ENCODE measurements around the gene CTIF. TPM values are rescaled to one million over a fixed set of nuclear protein-coding genes. Genes with fewer than 3 reads are reported as not detected.

CTIF gene
- total and polyA plus RNA-seq, 2 experiments from 2014 or later, result 8.6 to 14.4 TPM

DNA sequence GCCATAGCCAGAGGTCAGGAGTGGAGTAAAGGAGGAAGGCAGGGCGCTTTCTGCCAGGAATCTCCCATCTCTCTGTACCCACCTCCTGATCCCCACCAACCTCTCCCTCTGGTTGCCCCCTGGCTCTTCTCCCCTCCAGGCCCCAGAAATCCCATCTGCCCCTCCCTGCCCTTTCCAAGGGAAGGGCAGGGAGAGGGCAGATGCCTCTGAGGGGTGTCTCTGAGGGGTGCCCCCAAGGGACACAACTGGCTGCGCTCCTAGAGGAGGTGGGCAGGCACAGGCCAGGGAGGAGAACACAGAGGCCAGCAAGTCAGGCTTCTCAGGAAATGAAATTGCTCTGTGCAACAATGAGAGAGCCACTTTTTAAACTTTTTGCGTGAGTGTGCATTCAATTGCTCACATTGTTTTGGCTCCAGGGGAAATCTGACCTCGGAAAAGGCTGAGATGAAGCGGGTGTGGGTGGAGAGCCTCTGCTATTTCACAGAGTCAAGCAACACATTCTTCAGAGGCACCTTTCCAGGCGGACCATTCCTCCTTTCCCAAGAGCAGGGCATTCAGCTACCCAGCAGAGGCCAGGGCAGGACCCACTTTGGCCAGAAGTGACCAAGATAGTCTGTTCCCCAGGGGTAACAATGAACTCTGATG, 286.4 kb downstream of the CTIF start:
- peaks cover 7% of the 10 kb centered on the region; the same call in 2 of the 3 replicates for H3K36me3 Mint-ChIP-seq (ENCODE audit: low read depth)
- H3K9me3 Mint-ChIP-seq, result peaks cover 8% of the 10 kb centered on the region; the same call in 2 of the 3 replicates
- peaks cover 32% of the 10 kb centered on the region for H3K4me1 ChIP-seq (ENCODE audit: insufficient read depth)
- peaks cover 44% of the 10 kb centered on the region for H3K4me1 Mint-ChIP-seq
- peak overlapping the region; percentile 29; the same call in 1 of the 2 replicates for H3K27ac Mint-ChIP-seq
- 0 out of 2 replicates have a peak, but pooled peaks cover 2% of the 10 kb centered on the region for H4K20me1 ChIP-seq (replicated peaks; ENCODE audit: insufficient read depth)
- no peaks in the 10 kb centered on the region for H3K79me2 ChIP-seq (replicated peaks; ENCODE audit: insufficient read depth)
- no peak for TF ChIP-seq POLR2AphosphoS5 (IDR thresholded peaks at IDR 0.05; ENCODE audit: low read depth)
- no peak for TF ChIP-seq ZNF331 (CRISPR knock-in tag; IDR thresholded peaks at IDR 0.05; ENCODE audit: low read depth)
- TF ChIP-seq, protein P1, sequence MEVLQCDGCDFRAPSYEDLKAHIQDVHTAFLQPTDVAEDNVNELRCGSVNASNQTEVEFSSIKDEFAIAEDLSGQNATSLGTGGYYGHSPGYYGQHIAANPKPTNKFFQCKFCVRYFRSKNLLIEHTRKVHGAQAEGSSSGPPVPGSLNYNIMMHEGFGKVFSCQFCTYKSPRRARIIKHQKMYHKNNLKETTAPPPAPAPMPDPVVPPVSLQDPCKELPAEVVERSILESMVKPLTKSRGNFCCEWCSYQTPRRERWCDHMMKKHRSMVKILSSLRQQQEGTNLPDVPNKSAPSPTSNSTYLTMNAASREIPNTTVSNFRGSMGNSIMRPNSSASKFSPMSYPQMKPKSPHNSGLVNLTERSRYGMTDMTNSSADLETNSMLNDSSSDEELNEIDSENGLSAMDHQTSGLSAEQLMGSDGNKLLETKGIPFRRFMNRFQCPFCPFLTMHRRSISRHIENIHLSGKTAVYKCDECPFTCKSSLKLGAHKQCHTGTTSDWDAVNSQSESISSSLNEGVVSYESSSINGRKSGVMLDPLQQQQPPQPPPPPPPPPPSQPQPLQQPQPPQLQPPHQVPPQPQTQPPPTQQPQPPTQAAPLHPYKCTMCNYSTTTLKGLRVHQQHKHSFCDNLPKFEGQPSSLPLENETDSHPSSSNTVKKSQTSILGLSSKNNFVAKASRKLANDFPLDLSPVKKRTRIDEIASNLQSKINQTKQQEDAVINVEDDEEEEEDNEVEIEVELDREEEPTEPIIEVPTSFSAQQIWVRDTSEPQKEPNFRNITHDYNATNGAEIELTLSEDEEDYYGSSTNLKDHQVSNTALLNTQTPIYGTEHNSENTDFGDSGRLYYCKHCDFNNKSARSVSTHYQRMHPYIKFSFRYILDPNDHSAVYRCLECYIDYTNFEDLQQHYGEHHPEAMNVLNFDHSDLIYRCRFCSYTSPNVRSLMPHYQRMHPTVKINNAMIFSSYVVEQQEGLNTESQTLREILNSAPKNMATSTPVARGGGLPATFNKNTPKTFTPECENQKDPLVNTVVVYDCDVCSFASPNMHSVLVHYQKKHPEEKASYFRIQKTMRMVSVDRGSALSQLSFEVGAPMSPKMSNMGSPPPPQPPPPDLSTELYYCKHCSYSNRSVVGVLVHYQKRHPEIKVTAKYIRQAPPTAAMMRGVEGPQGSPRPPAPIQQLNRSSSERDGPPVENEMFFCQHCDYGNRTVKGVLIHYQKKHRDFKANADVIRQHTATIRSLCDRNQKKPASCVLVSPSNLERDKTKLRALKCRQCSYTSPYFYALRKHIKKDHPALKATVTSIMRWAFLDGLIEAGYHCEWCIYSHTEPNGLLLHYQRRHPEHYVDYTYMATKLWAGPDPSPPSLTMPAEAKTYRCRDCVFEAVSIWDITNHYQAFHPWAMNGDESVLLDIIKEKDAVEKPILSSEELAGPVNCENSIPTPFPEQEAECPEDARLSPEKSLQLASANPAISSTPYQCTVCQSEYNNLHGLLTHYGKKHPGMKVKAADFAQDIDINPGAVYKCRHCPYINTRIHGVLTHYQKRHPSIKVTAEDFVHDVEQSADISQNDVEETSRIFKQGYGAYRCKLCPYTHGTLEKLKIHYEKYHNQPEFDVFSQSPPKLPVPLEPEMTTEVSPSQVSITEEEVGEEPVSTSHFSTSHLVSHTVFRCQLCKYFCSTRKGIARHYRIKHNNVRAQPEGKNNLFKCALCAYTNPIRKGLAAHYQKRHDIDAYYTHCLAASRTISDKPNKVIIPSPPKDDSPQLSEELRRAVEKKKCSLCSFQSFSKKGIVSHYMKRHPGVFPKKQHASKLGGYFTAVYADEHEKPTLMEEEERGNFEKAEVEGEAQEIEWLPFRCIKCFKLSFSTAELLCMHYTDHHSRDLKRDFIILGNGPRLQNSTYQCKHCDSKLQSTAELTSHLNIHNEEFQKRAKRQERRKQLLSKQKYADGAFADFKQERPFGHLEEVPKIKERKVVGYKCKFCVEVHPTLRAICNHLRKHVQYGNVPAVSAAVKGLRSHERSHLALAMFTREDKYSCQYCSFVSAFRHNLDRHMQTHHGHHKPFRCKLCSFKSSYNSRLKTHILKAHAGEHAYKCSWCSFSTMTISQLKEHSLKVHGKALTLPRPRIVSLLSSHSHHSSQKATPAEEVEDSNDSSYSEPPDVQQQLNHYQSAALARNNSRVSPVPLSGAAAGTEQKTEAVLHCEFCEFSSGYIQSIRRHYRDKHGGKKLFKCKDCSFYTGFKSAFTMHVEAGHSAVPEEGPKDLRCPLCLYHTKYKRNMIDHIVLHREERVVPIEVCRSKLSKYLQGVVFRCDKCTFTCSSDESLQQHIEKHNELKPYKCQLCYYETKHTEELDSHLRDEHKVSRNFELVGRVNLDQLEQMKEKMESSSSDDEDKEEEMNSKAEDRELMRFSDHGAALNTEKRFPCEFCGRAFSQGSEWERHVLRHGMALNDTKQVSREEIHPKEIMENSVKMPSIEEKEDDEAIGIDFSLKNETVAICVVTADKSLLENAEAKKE (CRISPR knock-in tag; IDR thresholded peaks at IDR 0.05), result no peak
- no peak for TF ChIP-seq STAT1 (IDR thresholded peaks at IDR 0.05; ENCODE audit: unreplicated experiment)
- TF ChIP-seq NANOG (IDR thresholded peaks at IDR 0.05; ENCODE audit: borderline replicate concordance), result no peak
- TF ChIP-seq, protein P2, sequence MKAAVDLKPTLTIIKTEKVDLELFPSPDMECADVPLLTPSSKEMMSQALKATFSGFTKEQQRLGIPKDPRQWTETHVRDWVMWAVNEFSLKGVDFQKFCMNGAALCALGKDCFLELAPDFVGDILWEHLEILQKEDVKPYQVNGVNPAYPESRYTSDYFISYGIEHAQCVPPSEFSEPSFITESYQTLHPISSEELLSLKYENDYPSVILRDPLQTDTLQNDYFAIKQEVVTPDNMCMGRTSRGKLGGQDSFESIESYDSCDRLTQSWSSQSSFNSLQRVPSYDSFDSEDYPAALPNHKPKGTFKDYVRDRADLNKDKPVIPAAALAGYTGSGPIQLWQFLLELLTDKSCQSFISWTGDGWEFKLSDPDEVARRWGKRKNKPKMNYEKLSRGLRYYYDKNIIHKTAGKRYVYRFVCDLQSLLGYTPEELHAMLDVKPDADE (IDR thresholded peaks at IDR 0.05), result no peak
- no peak for TF ChIP-seq ZNF114 (CRISPR knock-in tag; IDR thresholded peaks at IDR 0.05)
- no peak for TF ChIP-seq JUNB (IDR thresholded peaks at IDR 0.05; ENCODE audit: unreplicated experiment)
- TF ChIP-seq CREB1 (CRISPR knock-in tag; IDR thresholded peaks at IDR 0.05; ENCODE audit: low read depth), result no peak
- TF ChIP-seq EZH2 (IDR thresholded peaks at IDR 0.05; ENCODE audit: low read depth, unreplicated experiment), result no peak
- TF ChIP-seq, protein P3, sequence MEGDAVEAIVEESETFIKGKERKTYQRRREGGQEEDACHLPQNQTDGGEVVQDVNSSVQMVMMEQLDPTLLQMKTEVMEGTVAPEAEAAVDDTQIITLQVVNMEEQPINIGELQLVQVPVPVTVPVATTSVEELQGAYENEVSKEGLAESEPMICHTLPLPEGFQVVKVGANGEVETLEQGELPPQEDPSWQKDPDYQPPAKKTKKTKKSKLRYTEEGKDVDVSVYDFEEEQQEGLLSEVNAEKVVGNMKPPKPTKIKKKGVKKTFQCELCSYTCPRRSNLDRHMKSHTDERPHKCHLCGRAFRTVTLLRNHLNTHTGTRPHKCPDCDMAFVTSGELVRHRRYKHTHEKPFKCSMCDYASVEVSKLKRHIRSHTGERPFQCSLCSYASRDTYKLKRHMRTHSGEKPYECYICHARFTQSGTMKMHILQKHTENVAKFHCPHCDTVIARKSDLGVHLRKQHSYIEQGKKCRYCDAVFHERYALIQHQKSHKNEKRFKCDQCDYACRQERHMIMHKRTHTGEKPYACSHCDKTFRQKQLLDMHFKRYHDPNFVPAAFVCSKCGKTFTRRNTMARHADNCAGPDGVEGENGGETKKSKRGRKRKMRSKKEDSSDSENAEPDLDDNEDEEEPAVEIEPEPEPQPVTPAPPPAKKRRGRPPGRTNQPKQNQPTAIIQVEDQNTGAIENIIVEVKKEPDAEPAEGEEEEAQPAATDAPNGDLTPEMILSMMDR (conservative IDR thresholded peaks at IDR 0.05; ENCODE audit: low read depth in 2 of 2), result no peak
- TF ChIP-seq EZH2phosphoT487 (IDR thresholded peaks at IDR 0.05; ENCODE audit: unreplicated experiment), result no peak
- TF ChIP-seq, protein P4, sequence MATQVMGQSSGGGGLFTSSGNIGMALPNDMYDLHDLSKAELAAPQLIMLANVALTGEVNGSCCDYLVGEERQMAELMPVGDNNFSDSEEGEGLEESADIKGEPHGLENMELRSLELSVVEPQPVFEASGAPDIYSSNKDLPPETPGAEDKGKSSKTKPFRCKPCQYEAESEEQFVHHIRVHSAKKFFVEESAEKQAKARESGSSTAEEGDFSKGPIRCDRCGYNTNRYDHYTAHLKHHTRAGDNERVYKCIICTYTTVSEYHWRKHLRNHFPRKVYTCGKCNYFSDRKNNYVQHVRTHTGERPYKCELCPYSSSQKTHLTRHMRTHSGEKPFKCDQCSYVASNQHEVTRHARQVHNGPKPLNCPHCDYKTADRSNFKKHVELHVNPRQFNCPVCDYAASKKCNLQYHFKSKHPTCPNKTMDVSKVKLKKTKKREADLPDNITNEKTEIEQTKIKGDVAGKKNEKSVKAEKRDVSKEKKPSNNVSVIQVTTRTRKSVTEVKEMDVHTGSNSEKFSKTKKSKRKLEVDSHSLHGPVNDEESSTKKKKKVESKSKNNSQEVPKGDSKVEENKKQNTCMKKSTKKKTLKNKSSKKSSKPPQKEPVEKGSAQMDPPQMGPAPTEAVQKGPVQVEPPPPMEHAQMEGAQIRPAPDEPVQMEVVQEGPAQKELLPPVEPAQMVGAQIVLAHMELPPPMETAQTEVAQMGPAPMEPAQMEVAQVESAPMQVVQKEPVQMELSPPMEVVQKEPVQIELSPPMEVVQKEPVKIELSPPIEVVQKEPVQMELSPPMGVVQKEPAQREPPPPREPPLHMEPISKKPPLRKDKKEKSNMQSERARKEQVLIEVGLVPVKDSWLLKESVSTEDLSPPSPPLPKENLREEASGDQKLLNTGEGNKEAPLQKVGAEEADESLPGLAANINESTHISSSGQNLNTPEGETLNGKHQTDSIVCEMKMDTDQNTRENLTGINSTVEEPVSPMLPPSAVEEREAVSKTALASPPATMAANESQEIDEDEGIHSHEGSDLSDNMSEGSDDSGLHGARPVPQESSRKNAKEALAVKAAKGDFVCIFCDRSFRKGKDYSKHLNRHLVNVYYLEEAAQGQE (IDR thresholded peaks at IDR 0.05; ENCODE audit: unreplicated experiment), result no peak
- no peak overlapping the region for H3K4me3 ChIP-seq
- H3K4me3 Mint-ChIP-seq, result no peak overlapping the region
- H3K27me3 ChIP-seq (ENCODE audit: insufficient read depth), result no peaks in the 10 kb centered on the region
- DNase-seq (ENCODE audit: low spot score), result no peak
- no peak for ATAC-seq
- no peak overlapping the region for H3K27ac ChIP-seq (ENCODE audit: low read depth)
- no peaks in the 10 kb centered on the region for H3K9me2 ChIP-seq (ENCODE audit: insufficient read depth)
- H3K27me3 Mint-ChIP-seq (ENCODE audit: insufficient read depth, low read depth, poor library complexity), result peaks cover 21% of the 10 kb centered on the region
- no peak overlapping the region for H2AFZ ChIP-seq
- H3F3A ChIP-seq (replicated peaks; ENCODE audit: low read depth), result 0 out of 2 replicates have a peak, but pooled peaks cover 8% of the 10 kb centered on the region
- H3K4me2 ChIP-seq, result no peak overlapping the region
- H3K36me3 ChIP-seq (ENCODE audit: insufficient read depth), result no peaks in the 10 kb centered on the region
